Mesothelial cell of epicardium (in vitro differentiated cells): ENCODE data around the gene RAD51B. TPM values are rescaled to one million over a fixed set of nuclear protein-coding genes. Genes with fewer than 3 reads are reported as not detected.

Experiments used
- DNase-seq, 2 experiments: peaks; one replicate each; pipeline ENCODE4 v3.0.0; 2021; ENCODE audit warnings: low spot score in 2 of 2; ENCODE audit not compliant: unreplicated experiment in 2 of 2
- H3K27ac Mint-ChIP-seq: 2 replicates; pipeline ENCODE4 v1.8.0; 2021; ENCODE audit warnings: mixed read lengths
- H3K27me3 Mint-ChIP-seq: 2 replicates; pipeline ENCODE4 v1.8.0; 2021; ENCODE audit warnings: low read depth, mixed read lengths
- H3K36me3 Mint-ChIP-seq: 2 replicates; pipeline ENCODE4 v1.8.0; 2021; ENCODE audit warnings: mixed read lengths
- H3K4me1 Mint-ChIP-seq: 2 replicates; pipeline ENCODE4 v1.8.0; 2021; ENCODE audit warnings: mixed read lengths
- H3K4me3 Mint-ChIP-seq: 2 replicates; pipeline ENCODE4 v1.8.0; 2021; ENCODE audit warnings: mild to moderate bottlenecking, moderate library complexity, mixed read lengths
- H3K9me3 Mint-ChIP-seq: 2 replicates; pipeline ENCODE4 v1.8.0; 2021; ENCODE audit warnings: mixed read lengths
- CTCF ChIP-seq: fragments of 200-600 bp; sonication (generic); IDR thresholded peaks from one replicate; pipeline ENCODE4 v1.5.0; 2021; ENCODE audit warnings: antibody characterized with exemption; ENCODE audit not compliant: unreplicated experiment
- total RNA-seq: library from RNA; stranded (reverse); gene quantifications from 3 replicates; pipeline ENCODE4 v1.2.1, GENCODE V29; 2021

Gene RAD51B
- total RNA-seq, 1 donor from 2014 or later, result 34.7 TPM

DNA sequence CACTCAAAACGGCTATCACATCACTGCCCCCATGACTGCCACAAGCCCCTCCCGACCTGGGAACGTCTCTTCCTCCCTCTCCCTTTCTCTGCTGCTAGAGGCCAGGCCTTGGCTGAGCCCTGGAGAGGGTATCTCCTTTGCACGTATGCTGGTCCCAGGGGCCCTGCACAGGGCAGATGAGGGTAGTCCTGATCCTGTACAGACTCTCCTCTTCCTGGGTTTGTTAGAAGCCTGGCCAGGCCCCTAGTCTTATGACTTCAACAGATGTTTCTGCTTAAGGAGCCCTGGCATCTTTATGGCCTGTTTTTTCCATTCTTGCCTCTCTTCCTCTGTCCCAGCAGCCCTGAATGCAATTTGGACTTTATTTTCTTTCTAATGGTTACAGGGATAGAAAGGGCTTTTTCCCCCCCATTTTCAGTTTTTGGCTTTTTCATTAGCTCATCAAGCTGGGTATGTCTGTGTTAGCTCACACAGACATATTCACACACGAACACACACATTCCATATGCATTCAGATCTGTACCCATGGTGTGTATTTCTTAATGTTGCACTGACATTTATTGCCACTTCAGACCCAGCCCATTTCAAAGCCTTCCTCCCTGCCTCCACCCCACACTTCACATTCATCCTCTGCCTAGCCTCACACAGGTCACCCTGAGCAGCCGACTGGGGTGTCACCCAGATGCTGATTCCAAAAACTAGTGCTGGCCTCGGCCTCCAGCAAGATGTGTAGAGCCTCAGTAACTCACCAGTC lies 770.0 kb downstream of the RAD51B start:
- Mint-ChIP-seq H3K27me3 (no peaks in the 10 kb centered on the region), H3K36me3 (no peaks in the 10 kb centered on the region), H3K4me3 (no peak overlapping the region), H3K27ac (peak overlapping the region; percentile 95), H3K9me3 (no peaks in the 10 kb centered on the region), H3K4me1 (peaks cover 85% of the 10 kb centered on the region)
- no peak for TF ChIP-seq CTCF
- DNase-seq, result no peak

GRCh38 chr14:68590201-68590522 lies 770.6 kb downstream of the RAD51B start:
- Mint-ChIP-seq H3K27ac (peak overlapping the region; percentile 95), H3K4me1 (peaks cover 83% of the 10 kb centered on the region), H3K27me3 (no peaks in the 10 kb centered on the region), H3K36me3 (no peaks in the 10 kb centered on the region), H3K9me3 (no peaks in the 10 kb centered on the region), H3K4me3 (no peak overlapping the region)
- no peak for DNase-seq
- TF ChIP-seq CTCF, result no peak

DNA sequence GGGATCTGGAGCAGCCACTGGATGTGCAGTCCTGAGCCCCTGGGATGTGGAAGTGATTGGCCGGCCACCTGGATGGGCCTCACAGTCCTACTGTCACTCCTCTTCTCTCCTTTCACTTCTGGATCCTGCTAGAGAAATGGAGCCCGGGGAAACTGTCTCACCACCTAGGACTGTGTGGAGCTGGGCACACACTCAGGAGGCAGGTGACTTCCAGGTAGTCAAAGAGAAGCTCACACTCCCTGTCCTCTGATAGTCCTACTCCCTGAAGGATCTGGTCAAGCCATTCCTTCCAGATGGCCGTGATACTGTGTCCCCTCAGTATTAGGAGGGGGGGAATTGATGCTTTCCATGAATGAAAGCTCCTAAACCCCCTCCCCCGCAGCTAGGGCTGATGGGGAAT lies 772.2 kb downstream of the RAD51B start:
- Mint-ChIP-seq H3K9me3 (no peaks in the 10 kb centered on the region), H3K27me3 (no peaks in the 10 kb centered on the region), H3K27ac (peak overlapping the region; percentile 84), H3K4me1 (peaks cover 73% of the 10 kb centered on the region), H3K4me3 (no peak overlapping the region), H3K36me3 (no peaks in the 10 kb centered on the region)
- DNase-seq, result no peak
- no peak for TF ChIP-seq CTCF

- DNase-seq, result no peak
- H3K4me1 Mint-ChIP-seq, result peaks cover 65% of the 10 kb centered on the region
- no peak overlapping the region for H3K4me3 Mint-ChIP-seq
- TF ChIP-seq CTCF, result no peak
- H3K27me3 Mint-ChIP-seq, result no peaks in the 10 kb centered on the region
- peaks cover 5% of the 10 kb centered on the region for H3K9me3 Mint-ChIP-seq
- peak overlapping the region; percentile 98 for H3K27ac Mint-ChIP-seq
- H3K36me3 Mint-ChIP-seq, result peaks cover 1% of the 10 kb centered on the region
Observed at GRCh38 chr14:68592948-68593556, 773.5 kb downstream of the RAD51B start.

DNA sequence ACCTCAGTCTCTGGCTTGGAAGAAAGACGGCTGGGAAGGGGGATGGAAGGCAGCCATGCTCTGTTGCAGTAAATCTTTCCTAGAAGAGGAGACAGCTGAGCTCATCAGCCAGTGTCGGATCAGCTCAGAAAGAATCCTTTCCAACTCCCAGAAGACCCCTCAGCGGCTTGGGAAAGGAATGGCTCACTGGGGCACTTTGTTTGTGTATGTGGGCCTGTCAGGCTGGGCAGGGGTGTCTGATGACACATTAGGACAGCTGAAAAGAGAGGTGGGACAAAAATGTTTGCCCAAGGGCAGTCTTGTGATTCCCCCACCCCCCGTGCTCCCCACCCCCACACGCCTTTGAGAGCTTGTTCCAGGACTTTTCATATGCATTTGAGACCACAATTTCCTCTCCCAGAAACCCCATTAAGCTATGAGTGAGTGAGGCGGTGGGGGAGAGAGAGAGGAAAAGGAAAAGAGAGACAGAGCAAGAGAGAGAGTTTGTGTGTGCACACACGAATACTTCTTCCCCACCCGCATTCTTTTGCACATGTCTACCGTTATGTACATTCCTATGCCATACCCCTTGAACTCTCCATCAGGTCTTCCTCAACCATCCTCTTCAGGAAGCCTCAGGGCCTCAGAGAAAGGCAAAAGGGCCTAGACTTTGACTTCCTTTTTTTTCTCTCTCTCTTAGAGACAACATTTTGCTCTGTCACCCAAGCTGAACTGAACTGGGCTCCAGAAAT lies 774.4 kb downstream of the RAD51B start:
- H3K4me3 Mint-ChIP-seq, result no peak overlapping the region
- H3K36me3 Mint-ChIP-seq, result peaks cover 1% of the 10 kb centered on the region
- H3K4me1 Mint-ChIP-seq, result peaks cover 65% of the 10 kb centered on the region
- no peak for TF ChIP-seq CTCF
- peaks cover 5% of the 10 kb centered on the region for H3K9me3 Mint-ChIP-seq
- no peak for DNase-seq
- peak overlapping the region; percentile 98 for H3K27ac Mint-ChIP-seq
- no peaks in the 10 kb centered on the region for H3K27me3 Mint-ChIP-seq
